IPS-20b (cell line): ENCODE data around the gene PALMD.

Source experiments
- H3K27ac ChIP-seq: one replicate; pipeline ENCODE4 v1.5.1; 2013; ENCODE audit warnings: low read length
- H3K27me3 ChIP-seq: 2 replicates; pipeline ENCODE4 v1.6.1; 2013; ENCODE audit warnings: mild to moderate bottlenecking, low read length, inconsistent platforms; ENCODE audit not compliant: insufficient read depth
- H3K36me3 ChIP-seq: 2 replicates; pipeline ENCODE4 v1.6.1; 2013; ENCODE audit warnings: low read depth, mild to moderate bottlenecking, inconsistent platforms, low read length, moderate library complexity; ENCODE audit not compliant: insufficient read depth
- H3K4me1 ChIP-seq: 2 replicates; pipeline ENCODE4 v1.6.1; 2013; ENCODE audit warnings: mild to moderate bottlenecking, control low read depth, inconsistent platforms, low read length, moderate library complexity; ENCODE audit not compliant: insufficient read depth
- H3K4me3 ChIP-seq: 2 replicates; pipeline ENCODE4 v1.5.1; 2013; ENCODE audit warnings: mild to moderate bottlenecking, low read length, inconsistent platforms
- H3K9ac ChIP-seq: 2 replicates; pipeline ENCODE4 v1.6.1; 2013; ENCODE audit warnings: low read depth, mild to moderate bottlenecking, inconsistent platforms, low read length, moderate library complexity
- H3K9me3 ChIP-seq: 2 replicates; pipeline ENCODE4 v1.6.1; 2013; ENCODE audit warnings: mild to moderate bottlenecking, low read depth, low read length, inconsistent platforms; ENCODE audit not compliant: insufficient read depth

The PALMD gene

DNA sequence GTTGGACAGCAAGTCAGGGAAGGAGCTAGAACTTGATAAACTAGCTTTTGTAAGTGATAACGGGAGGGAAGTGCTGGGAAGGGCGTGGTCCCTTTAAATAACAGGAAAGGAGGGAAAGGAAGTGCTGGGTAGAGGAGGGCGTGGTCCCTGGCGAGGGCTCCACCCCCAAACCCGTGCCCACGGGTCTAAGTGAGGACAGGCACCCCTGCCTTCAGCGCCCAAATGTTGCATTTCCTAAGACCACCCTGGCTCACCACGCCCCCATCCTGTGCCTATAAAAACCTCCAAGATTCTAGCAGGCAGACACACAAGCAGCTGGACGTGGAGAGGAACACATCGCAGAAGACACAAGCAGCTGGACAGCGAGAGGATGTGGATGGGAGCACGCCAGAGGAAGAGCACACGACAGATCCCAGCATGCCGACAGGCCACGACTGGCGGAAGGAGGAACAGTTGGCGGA lies 58.5 kb downstream of the PALMD start:
- Histone ChIP-seq H3K9me3 (no peaks in the 10 kb centered on the region), H3K27ac (no peak overlapping the region), H3K4me1 (no peaks in the 10 kb centered on the region), H3K36me3 (no peaks in the 10 kb centered on the region; the same call in 1 of the 2 replicates), H3K4me3 (no peak overlapping the region), H3K27me3 (no peaks in the 10 kb centered on the region), H3K9ac (no peak overlapping the region)

DNA sequence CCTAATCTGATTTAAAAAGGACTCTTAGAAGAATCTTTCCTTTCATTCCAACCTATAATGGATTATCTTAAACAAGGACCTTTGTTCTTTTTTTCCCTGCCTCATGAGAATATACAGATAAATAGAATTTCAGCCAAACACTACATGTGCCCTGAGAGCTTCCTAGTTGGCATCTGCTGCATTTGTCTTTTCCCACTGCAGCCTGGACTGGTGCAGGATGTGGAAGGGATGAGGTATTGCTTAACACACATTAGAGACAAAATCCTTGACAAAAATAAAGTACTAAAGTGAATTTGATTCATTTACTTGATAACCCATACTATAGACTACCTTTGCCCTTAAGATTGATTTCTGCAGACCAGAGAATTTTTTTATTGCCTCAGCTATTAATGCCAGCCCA lies 59.5 kb downstream of the PALMD start:
- no peaks in the 10 kb centered on the region for H3K4me1 ChIP-seq
- H3K9ac ChIP-seq, result no peak overlapping the region
- H3K27me3 ChIP-seq, result no peaks in the 10 kb centered on the region
- H3K4me3 ChIP-seq, result no peak overlapping the region
- no peak overlapping the region for H3K27ac ChIP-seq
- H3K36me3 ChIP-seq, result peaks cover 5% of the 10 kb centered on the region; the same call in 1 of the 2 replicates
- no peaks in the 10 kb centered on the region for H3K9me3 ChIP-seq

DNA sequence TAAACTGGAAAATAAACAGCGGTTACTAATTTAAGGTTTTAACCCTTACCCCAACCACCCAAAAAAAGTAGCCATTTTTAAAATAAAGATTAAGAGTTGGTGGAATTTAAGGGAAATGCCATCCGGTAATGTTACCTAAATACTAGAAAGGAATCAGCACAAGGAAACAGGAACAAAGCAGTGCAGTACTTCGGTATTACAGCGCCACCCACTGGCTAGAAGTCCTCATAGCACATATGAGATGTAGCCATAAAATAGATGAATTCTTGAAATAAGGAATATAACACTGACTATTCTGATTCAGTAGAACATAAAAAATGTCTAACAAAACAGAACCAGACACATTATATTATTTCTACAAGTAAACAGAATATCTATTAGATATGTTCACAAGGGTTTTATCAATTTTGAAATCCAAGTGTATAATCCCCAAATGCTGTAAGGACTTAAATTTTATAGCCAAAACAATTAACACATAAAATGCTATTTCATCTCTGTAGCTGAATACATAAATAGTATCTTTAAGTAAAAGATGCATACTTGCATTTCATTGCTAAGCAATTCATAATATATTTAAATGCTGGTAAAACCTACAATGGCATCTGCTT lies 61.7 kb downstream of the PALMD start:
- H3K36me3 ChIP-seq, result peaks cover 13% of the 10 kb centered on the region; the same call in 1 of the 2 replicates
- no peaks in the 10 kb centered on the region for H3K4me1 ChIP-seq
- H3K9ac ChIP-seq, result no peak overlapping the region
- H3K27ac ChIP-seq, result no peak overlapping the region
- no peaks in the 10 kb centered on the region for H3K9me3 ChIP-seq
- no peak overlapping the region for H3K4me3 ChIP-seq
- no peaks in the 10 kb centered on the region for H3K27me3 ChIP-seq

DNA sequence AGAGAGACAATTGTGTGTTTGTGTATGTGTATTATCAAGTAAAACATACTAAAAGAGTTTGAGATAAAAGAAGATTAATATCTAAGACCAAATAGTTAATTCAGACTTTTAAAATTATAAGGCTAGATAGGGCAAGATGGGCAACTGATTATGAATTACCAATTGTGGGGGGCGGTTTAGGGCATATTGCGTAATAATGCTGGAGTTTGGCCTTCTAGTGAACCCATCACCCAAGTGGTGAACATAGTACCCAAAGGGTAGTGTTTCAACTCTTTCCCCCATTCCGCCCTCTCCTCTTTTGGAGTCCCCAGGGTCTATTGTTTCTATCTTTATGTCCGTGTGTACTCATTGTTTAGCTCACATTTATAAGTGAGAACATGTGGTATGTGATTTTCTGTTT lies 65.1 kb downstream of the PALMD start:
- H3K4me3 ChIP-seq, result no peak overlapping the region
- H3K36me3 ChIP-seq, result peaks cover 13% of the 10 kb centered on the region; the same call in 1 of the 2 replicates
- H3K27me3 ChIP-seq, result no peaks in the 10 kb centered on the region
- H3K27ac ChIP-seq, result no peak overlapping the region
- no peaks in the 10 kb centered on the region for H3K4me1 ChIP-seq
- H3K9ac ChIP-seq, result no peak overlapping the region
- H3K9me3 ChIP-seq, result no peaks in the 10 kb centered on the region

DNA sequence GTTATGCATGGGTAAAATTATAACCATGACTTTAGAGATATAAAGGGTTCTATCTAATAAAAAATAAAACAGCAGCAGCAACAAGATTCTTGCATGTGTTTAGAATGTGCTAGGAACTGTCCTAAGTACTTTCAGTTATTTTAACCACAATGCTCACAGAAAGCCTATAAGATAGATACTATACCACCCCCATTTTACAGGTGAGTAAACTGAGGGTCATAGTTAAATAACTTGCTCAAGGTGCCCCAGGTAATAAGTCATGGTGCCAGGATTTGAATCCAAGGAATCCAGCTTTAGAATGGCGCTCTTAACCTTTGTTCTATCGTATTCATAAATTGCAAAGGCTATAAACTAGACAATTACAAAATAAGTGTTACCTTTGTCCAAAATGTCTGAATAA lies 67.1 kb downstream of the PALMD start:
- peaks cover 13% of the 10 kb centered on the region; the same call in 1 of the 2 replicates for H3K36me3 ChIP-seq
- no peaks in the 10 kb centered on the region for H3K4me1 ChIP-seq
- H3K9ac ChIP-seq, result no peak overlapping the region
- H3K27ac ChIP-seq, result no peak overlapping the region
- H3K9me3 ChIP-seq, result no peaks in the 10 kb centered on the region
- no peaks in the 10 kb centered on the region for H3K27me3 ChIP-seq
- no peak overlapping the region for H3K4me3 ChIP-seq

DNA sequence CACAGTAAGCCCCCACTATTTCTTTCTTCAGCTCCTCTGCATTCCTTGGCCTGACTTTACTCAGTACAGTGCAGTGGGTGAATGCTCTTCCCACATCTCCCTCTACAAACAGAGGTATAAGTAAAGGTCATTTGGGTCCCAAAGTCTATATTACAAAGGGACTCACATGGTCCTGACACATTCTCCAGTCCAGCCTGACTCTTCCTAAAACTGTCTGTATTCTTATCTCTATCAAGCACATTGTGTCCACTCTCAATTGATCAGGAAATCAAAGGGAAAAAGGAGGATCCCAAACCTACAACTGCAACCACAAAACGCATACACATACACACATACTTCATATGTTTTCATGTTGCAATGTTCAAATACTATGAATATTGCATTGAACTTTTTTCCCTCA lies 71.1 kb downstream of the PALMD start:
- no peaks in the 10 kb centered on the region for H3K27me3 ChIP-seq
- no peaks in the 10 kb centered on the region; the same call in 1 of the 2 replicates for H3K4me1 ChIP-seq
- H3K9me3 ChIP-seq, result no peaks in the 10 kb centered on the region
- H3K27ac ChIP-seq, result no peak overlapping the region
- H3K4me3 ChIP-seq, result no peak overlapping the region
- H3K36me3 ChIP-seq, result no peaks in the 10 kb centered on the region
- no peak overlapping the region for H3K9ac ChIP-seq

DNA sequence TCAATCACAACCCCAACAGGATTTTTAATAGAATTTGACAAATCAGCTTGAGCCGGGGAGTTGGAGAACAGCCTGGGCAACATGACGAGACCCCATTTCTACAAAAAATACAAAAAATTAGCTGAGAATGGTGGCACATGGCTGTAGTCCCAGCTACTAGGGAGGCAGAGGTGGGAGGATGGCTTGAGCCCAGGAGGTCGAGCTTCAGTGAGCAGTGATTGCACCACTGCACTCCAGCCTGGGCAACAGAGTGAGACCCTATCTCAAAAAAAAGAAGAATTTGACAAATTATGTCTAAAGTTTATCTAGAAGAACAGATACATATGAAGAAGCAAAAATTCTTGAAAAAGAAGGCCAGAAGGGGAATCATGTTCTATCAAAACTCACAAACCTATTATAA lies 77.3 kb downstream of the PALMD start:
- Histone ChIP-seq H3K4me3 (no peak overlapping the region), H3K9me3 (no peaks in the 10 kb centered on the region), H3K27me3 (no peaks in the 10 kb centered on the region), H3K36me3 (no peaks in the 10 kb centered on the region), H3K27ac (no peak overlapping the region), H3K9ac (no peak overlapping the region), H3K4me1 (peaks cover 7% of the 10 kb centered on the region; the same call in 1 of the 2 replicates)

DNA sequence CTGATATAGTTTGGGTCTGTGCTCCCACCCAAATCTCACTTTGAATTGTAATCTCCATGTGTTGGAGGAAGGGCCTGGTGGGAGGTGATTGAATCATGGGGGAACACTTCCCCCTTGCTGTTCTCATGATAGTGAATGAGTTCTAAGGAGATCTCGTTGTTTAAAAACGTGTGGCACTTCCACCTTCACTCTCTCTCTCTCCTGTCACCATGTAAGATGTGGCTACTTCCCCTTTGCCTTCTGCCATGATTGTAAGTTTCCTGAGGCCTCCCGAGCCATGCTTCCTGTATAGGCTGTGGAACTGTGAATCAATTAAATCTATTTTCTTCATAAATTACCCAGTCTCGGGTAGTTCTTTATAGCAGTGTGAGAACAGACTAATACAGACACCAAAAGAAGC lies 80.1 kb downstream of the PALMD start:
- no peak overlapping the region for H3K9ac ChIP-seq
- H3K27ac ChIP-seq, result no peak overlapping the region
- H3K36me3 ChIP-seq, result no peaks in the 10 kb centered on the region

DNA sequence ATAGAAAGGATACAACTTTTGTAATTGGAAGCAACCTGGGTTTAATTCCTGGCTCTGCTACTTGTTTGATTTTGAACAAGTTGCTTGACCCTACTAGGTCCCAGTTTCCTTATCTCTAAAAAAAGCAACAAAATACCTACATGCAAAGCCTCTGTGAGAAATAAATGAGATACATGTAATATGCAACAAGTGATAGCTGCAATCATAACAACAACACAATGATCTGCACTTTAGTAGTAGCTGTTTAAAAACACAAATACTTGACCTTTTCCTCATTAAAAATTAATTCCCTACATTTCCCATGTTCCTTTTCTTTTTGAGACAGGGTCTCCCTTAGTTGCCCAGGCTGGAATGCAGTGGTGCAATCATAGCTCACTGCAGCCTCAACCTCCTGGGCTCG lies 80.5 kb downstream of the PALMD start:
- H3K9ac ChIP-seq, result no peak overlapping the region
- no peaks in the 10 kb centered on the region for H3K36me3 ChIP-seq
- H3K27me3 ChIP-seq, result no peaks in the 10 kb centered on the region
- no peaks in the 10 kb centered on the region for H3K9me3 ChIP-seq
- H3K4me1 ChIP-seq, result peaks cover 7% of the 10 kb centered on the region; the same call in 1 of the 2 replicates
- no peak overlapping the region for H3K4me3 ChIP-seq
- H3K27ac ChIP-seq, result no peak overlapping the region

More for the DNA sequence above, 80.1 kb downstream of the PALMD start:
- no peaks in the 10 kb centered on the region for H3K27me3 ChIP-seq
- no peak overlapping the region for H3K4me3 ChIP-seq
- no peaks in the 10 kb centered on the region for H3K9me3 ChIP-seq
- peaks cover 7% of the 10 kb centered on the region; the same call in 1 of the 2 replicates for H3K4me1 ChIP-seq

- Histone ChIP-seq H3K27ac (no peak overlapping the region), H3K9me3 (no peaks in the 10 kb centered on the region), H3K9ac (no peak overlapping the region), H3K36me3 (no peaks in the 10 kb centered on the region), H3K4me3 (no peak overlapping the region), H3K4me1 (peaks cover 7% of the 10 kb centered on the region; the same call in 1 of the 2 replicates), H3K27me3 (no peaks in the 10 kb centered on the region)
Measured at GRCh38 chr1:99726818-99727217, 80.9 kb downstream of the PALMD start.

- no peaks in the 10 kb centered on the region for H3K36me3 ChIP-seq
- H3K4me3 ChIP-seq, result no peak overlapping the region
- no peak overlapping the region for H3K9ac ChIP-seq
- H3K27ac ChIP-seq, result no peak overlapping the region
- H3K27me3 ChIP-seq, result no peaks in the 10 kb centered on the region
- no peaks in the 10 kb centered on the region for H3K9me3 ChIP-seq
- peaks cover 7% of the 10 kb centered on the region; the same call in 1 of the 2 replicates for H3K4me1 ChIP-seq
Measured at GRCh38 chr1:99727575-99728185, 81.8 kb downstream of the PALMD start.
